NCI-H526 (cell line): ENCODE results near the gene RRAGD.

Source experiments
- DNase-seq, 2 experiments: peaks; one replicate each; lab custom pipeline; 2025; lab: John Stamatoyannopoulos, UW

Gene RRAGD

GRCh38 chr6:89339565-89339964 lies 72.5 kb downstream of the RRAGD start:
- DNase-seq: no peak

GRCh38 chr6:89335164-89335563 lies 76.9 kb downstream of the RRAGD start:
- DNase-seq: no peak

DNA sequence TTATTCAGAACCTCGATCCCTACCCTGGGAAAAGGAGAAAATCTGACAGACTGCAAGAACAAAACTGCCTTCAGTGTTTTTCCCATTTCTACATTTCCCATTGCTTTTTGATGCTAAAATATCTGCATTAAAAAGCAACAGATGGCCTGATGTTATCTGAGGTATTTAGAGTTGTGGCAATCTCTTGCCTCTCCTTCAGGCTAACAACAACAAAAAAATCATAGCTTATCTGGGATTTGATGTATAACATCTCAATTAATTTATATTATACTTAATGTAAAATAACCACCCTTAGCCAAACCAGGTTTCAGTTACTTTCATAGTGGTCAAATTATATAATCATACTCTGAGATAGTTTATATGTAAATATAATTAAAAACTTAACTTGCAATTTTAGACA lies 81.2 kb downstream of the RRAGD start:
- no peak for DNase-seq

- no peak for DNase-seq
Measured at GRCh38 chr6:89328976-89329375, 83.1 kb downstream of the RRAGD start.

GRCh38 chr6:89324304-89324703 lies 87.8 kb downstream of the RRAGD start:
- DNase-seq: no peak

DNA sequence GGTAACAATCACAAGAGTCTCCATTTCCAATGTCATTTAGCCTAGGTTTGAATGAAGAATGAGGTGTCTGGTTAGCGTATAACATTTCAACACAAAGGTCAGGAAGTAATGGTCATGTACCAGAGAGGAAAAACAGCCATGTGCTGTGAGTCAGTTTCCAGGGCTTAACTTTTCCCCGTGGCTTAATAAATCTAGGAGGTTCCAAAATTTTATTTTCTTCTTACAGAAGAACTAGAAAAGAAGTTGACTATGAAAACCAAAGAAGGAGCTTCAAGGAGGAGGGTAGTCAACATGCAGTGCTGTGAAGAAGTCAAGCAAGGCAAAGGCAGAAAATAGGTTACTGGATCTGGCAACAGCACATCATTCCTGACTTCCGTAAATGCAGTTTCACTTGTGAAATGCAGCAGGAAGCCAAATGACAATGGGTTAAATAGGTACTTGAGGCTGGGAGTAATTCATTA lies 88.5 kb downstream of the RRAGD start:
- DNase-seq: no peak

- no peak for DNase-seq
Measured at GRCh38 chr6:89321131-89321970, 90.7 kb downstream of the RRAGD start.

DNA sequence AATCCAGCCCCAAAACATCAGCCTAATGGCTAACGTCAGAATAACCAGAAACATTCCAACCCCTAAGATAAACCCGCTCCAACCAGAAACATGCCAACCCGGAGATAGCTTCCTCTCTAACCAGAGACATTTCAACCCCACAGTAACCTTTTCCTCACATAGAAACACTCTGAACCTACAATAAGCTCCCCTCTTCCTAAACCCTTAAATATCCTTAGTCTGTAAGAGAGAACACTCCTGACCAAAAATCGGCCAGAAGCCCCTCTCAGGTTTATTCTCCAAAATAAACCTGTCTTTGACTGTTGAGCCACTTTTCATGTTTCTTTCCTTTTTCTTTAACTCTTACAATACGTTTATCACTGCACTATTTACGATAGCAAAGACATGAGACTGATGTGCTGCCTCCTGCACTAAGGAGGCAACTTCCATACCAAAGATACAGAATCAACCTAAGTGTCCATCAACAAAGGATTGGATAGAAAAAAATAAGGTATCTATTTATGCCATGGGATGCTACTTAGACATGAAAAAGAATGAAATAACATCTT lies 92.0 kb downstream of the RRAGD start:
- no peak for DNase-seq

GRCh38 chr6:89317067-89317466 lies 95.0 kb downstream of the RRAGD start:
- no peak for DNase-seq

- DNase-seq: no peak
Measured at GRCh38 chr6:89315249-89315885, 96.7 kb downstream of the RRAGD start, which contains the start of gene GABRR2. TSS of gene GABRR2 (minus strand) at chr6:89315299. CDS start at chr6:89315165, 134 bp downstream.

DNA sequence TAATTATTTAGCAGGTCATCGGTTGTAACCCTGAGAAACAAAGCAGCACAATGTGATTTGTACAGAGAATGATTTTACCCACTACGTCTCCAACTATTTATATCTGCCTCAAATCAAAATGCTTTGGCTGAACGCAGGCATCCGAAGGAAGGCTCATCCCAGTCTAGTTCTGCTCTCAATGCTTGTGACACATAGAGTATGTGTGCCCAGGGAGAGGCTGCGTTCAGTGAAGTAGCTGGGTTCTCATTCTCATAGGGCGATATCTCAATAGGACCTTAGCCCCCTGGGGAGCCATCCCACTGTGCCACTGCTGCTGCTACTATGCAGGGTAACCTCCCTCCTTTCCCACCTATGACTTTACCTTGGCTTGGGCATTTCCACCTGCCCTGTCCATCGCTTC lies 97.4 kb downstream of the RRAGD start:
- DNase-seq: no peak
